Measurements from ENCODE around the gene EVC.
"Not testable (repeated sequence)": the region's sequence is repeated elsewhere in the genome, so short reads cannot be mapped to it uniquely, and the experiment has no call there.

Gene EVC

GRCh38 chr4:5812506-5813229 lies 101.7 kb downstream of the EVC start:
- peak; percentile 79 for DNase-seq (ENCODE audit: low spot score)

GRCh38 chr4:5813882-5814255 lies 102.9 kb downstream of the EVC start:
- no peak for DNase-seq (ENCODE audit: low spot score)

DNA sequence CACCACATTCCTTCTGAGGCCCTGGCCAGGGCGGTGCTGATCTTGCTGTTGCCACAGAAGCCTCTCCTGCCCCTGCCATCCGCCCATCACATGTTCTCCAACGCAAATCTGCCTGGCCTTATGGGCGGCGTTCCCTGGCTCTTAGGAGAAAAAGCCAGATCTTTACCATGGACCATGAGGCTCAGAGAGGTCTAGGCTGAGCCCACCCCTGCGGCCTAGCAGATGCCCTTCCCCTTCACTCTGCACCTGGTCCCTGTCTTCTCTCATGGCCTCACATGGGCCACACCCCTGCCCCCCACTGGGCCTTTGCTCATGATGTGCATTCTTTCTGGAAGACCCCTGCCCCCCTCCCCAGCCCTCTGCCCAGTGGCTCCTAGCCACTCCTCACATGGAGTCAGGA lies 103.4 kb downstream of the EVC start:
- no peak for DNase-seq (ENCODE audit: low spot score)

GRCh38 chr4:5815641-5816040 lies 104.6 kb downstream of the EVC start:
- no peak for DNase-seq (ENCODE audit: low spot score)

DNA sequence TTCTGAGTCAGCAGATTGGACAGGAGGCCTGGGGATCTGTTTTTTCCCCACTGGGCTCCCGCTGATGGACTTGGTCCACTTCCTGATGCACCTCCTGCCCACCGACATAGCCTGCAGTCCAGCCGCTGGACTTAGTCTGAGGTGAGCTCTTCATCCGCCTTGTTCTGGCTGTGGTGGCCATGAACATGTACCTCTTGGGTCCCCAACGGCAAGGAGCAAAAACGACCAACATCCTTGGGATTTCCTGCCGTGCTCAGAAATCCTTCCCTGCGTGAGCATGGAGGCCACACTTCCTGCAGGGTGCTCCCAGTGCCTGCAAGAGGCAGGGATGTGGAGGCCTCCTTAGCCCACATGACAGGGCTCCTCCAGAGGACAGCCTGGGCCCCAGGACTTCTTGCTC lies 105.1 kb downstream of the EVC start:
- DNase-seq (ENCODE audit: low spot score) = no peak

GRCh38 chr4:5816851-5817375 lies 105.9 kb downstream of the EVC start:
- DNase-seq (ENCODE audit: low spot score) = no peak

DNA sequence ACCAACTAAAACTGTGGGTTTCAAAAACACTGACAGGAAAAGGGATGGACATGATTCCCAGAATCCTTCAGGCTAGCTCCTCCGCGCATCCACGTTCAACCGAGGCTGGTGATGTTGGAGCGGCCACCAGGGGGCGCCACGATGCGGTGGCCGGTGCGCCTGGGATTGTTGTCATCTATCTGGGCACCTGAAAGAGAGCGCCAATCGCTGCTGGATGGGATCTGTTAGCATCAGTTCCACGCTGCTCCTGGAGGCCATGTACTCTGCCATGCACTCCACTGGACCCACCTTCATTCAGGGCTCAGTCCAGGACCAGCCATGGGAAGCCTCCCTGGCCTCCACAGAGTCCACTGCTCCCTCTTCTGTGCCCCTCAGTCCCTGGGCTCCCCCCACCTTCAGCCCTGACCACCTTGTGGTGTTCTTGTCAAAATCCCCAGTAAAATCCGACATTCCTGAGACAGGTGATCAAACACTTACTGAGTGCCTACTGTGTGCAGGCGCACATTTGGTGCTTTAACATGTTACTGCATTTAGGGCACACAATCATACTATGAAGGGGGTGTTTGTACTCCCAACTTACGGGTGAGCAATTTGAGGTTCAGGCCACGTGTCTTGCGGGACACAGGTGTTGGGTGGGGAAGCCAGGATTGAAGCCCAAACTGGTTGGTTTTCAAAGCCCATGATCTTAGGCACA lies 110.8 kb downstream of the EVC start:
- DNase-seq (ENCODE audit: low spot score) = no peak

- DNase-seq (ENCODE audit: low spot score) = no peak
Measured at GRCh38 chr4:5822619-5823018, 111.6 kb downstream of the EVC start.

DNA sequence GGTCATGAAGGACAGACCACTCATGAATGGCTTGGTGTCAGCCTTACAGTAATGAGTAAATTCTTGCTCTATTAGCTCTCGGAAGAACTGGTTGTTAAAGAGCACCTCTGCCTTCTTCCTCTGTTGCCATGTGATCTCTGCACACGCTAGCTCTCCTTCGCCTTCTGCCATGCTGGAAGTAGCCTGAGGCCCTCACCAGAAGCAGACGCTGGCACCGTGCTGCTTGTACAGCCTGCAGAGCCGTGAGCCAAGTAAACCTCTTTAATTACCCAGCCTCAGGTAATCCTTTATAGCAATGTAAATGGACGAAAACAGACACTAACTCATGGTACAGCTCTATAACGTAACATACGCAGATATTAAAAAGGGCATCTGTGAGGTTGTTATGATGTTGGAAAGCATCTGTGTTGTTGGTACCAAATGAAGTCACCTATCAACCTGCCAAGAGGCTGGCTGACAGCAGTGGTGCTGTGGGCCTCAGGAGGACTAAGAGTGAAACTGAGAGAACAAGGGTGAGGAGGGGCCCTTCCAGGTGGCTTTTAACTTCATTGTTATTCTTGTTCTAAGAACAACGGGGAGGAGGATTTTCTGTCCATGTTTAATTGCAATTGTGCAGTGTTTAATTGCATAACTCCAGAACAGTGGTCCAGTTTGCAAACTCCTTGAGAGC lies 112.7 kb downstream of the EVC start:
- DNase-seq (ENCODE audit: low spot score) = no peak

DNA sequence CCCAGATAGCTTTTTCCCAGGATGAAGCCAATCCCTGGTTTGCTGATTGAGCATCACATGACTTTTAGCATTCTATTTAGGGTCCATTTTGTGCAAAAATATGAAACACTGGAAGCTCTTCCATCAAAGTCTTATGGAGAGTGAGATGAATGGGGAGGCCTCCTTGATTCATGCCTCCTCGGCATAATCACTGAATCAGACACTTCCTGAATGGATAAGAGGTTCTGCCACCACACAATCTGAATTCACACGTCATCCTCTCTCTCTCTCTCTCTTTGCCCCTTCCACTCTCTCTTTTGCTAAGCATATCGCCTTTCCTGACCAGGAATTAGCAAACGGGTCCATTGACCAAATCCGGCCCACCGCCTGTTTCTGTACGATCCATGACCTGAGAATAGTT lies 113.2 kb downstream of the EVC start:
- no peak for DNase-seq (ENCODE audit: low spot score)

- peak; percentile 70 for DNase-seq (ENCODE audit: low spot score)
Measured at GRCh38 chr4:5824635-5825034, 113.6 kb downstream of the EVC start.

DNA sequence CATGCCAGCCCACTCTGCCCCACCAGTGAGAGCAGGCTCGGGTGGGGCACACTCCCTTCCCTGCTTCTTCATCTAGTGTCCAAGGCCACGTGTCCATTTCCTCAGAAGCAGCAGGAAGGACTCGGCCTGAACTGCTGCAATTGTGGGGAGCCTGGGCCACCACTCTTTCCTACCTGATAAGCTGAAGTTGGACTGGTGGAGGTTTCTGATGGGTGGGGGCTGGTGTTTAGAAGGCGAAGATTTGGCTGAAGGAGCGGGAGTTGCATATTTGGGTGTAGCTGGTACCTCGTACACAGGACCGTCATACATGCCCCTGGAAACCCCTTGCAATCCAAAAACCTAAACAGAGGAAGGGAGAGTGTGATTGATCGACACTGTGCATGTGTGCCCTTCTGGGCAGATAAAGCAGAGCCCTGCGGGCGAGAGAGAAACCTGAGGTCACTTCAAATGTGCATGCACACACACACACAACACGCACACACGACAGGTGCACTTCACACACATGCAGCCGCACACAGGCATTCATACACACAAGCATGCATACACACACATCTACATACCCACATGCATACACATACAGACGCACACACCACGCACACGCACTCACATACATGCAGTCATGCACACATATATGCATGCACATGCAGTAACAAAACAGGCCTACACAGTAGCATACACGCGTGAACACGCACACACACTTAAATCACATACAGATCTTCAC lies 114.5 kb downstream of the EVC start:
- no peak for DNase-seq (ENCODE audit: low spot score)

DNA sequence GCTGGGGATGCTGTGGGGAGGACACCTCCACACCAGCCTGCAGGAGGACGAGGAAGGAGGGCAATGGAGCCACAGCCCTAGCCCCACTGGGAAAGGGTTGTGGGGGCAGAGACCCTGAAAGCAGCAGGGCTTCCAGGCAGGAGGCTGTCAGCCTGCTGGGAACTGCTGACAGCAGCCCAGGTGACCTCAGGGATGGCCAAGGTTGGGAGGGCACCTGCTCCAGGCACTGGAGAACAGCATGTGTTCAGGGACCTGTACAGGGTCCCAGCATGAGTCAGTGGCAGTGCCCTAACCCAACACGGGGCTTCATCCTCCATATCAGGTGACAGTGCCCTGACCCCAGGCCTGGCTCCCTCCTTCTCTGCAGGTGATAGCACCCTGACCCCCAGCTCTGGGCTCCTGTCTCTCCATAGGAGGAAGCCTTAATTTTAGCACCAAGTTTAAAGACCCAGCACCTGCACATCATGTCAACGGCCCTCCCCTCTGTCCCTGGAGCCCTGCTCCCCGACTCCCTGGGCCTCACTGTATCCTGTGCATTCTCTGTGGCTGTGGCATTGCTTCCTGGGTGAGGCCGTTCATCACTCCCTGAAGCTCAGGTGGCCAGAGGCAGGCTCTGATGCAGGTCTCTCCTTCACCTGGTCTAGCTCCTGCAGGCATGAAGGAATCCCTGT lies 115.6 kb downstream of the EVC start:
- DNase-seq (ENCODE audit: low spot score) = no peak

GRCh38 chr4:5827108-5828004 lies 116.4 kb downstream of the EVC start:
- peak; percentile 64 for DNase-seq (ENCODE audit: low spot score)

- no peak for DNase-seq (ENCODE audit: low spot score)
Measured at GRCh38 chr4:5828005-5828391, 117.0 kb downstream of the EVC start.

DNA sequence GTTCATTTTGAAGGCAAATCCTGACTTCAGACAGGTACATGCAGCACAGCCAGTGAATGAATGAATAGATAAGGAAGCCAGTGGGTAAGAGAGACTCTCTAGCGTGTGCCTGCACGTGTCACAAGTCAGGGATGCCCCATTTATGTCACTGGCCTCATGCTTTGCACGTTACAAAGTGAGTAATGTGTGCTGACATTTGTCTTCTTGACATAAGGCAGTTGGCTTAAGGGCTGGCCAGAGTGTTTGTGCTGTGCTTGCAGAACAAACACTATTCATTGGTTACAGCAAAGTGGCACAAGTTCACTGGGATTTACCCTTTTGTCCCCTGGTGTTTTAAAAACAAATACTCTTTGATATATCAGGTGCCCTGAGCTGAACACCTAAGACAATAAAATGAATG lies 125.9 kb downstream of the EVC start:
- DNase-seq (ENCODE audit: low spot score) = no peak

DNA sequence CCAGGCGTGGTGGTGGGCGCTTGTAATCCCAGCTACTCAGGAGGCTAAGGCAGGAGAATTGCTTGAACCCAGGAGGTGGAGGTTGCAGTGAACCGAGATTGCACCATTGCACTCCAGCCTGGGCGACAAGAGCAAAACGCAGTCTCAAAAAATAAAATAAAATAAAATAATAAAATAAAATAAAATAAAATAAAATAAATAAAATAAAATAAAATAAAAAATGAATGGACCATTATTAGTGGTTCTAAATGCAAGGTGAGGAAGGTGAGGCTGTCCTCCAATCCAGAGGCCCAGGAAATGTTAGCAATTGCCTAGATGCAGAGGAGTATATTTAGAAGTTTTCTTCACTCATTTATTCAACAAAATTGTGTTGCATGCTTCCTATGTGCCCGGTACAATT lies 126.5 kb downstream of the EVC start:
- not testable (repeated sequence) for DNase-seq (ENCODE audit: low spot score)

DNA sequence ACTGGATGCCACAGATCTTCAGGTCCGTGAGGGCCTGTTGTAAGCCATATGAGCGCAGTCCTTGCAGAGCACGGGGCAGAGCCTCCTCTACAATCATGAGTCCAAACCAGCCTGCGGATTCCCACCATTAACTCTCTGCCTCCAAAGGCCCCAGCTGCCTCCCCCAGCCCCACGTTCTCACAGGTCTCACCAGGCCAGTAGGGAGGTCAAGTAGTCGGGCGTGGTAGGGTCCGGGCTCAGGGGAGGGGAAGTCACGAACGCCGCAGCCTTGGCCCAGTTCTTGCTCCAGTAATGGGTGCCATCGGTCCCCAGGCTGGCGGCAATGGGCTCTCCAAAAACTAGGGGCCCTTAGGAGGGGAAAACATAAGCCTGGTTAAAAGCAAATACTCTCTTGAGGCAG lies 128.3 kb downstream of the EVC start:
- no peak for DNase-seq (ENCODE audit: low spot score)

DNA sequence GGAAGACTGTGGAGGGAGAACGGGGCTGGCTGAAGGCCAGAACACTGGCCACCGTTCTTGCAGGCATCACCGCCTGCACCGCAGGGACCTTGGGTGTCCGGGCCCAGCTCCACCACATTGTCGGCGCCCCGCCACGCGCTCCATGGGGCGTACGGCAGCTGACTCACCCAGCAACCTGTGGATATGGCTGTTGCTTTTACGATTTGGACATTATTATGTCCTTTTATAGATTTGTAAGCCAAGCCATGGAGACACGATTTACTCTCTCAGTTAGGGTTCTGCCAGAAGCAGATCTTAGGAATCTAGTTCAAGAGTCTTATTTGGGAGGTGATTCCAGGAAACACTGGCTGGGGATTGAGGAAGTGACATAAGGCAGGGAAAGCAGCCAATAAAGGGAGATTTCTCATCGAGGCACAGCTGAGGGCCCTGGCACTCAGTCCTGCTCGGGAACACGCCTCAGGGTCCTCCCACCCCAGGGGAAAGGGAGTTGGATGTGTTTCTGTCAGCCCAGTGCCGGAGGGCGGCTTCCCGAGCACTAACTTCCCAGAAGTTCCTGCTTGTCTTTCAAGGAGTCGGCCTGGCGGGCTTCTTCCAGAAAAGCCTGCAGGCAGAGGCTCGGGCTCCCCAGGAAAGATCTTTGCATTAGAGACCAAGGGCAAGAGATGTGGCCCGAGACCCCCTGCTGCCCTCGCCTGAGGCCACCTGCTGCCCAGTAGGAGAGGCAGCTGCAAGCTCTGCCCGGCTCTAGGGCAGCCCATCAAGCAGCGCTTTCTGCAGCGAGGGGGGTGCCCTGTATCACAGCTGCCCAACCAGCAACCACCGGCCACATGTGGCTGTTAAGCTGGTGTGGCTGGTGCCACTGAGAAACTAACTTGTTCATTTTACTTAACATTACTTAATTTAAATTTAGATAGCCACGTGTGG lies 129.0 kb downstream of the EVC start:
- peak; percentile 43 for DNase-seq (ENCODE audit: low spot score)

DNA sequence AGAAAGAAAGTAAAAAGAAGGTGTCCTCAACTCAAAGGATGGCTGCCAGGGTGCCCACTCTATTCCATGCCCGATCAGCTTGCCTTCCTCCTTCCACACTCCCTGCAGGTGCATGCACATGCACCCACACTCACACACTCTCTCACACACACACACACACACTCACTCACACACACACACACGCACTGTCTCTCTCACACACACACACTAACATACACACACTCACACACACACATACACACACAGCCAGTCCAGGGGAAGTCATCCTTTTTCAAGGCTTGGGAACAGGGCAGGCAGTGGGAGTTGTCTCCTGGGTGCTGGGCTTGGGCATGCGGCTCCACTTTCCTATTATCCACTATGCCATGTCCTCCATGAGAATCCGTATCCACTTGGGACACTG lies 131.5 kb downstream of the EVC start:
- no peak for DNase-seq (ENCODE audit: low spot score)

Measured in AG08396 (cell line).